HG03025 (cell line): ENCODE measurements around the gene THAP6.
"Not testable (repeated sequence)": the region's sequence is repeated elsewhere in the genome, so short reads cannot be mapped to it uniquely, and the experiment has no call there.

Experiments
- ATAC-seq: cut with Tn5 transposase; IDR thresholded peaks from one replicate; pipeline ENCODE4 v1.9.1; 2021; ENCODE audit warnings: mild to moderate bottlenecking, moderate library complexity; ENCODE audit not compliant: unreplicated experiment, low FRiP score

THAP6 gene

DNA sequence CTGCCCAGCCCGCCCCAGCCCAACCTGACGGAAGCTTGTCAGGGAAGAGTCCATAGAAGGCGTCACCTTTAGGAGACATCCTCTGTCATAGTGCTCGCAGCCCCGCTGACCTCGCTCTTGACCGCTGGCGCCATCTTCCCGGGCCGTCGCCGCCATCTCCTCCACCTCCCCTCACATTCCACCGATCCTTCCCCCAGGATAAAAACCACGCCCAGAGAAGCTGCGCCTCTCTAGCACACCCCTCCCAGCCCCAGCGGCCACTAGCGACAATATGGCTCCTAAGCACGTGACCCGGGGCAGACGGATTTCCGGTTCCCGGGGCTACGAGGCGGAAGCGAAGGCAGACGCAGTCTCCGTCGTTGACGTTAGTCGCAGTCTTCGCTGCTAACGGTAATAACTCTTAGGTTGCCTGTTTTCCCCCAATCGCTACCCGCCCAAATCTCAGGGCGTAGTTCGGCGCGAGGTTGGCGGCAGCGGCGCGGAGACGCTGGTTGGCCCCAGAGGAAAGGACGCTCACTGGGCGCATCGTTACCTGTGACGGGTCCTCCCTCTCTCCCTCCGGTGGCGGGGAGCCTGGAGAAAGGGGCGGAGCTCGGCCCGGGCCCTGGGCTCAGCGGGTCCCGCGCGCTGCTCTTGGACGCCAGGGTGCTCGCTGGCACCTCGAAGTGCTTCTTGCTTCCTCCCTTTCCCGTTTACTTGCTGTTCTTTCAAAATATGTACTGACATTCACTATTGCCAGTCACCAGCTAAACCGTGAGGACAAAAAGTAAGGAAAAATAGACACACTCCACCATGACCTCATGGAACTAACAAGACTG, at the start of gene THAP6, which contains the start of gene RCHY1:
Gene THAP6, plus strand, starts transcription at position 343 of the 818 bp plus-strand sequence. CDS start 980 bp downstream, outside the sequence.
Gene RCHY1, minus strand, starts transcription at position 273 of the 818 bp plus-strand sequence. Its CDS starts 117 bp downstream, at position 156.
- ATAC-seq, result peak; percentile 94

DNA sequence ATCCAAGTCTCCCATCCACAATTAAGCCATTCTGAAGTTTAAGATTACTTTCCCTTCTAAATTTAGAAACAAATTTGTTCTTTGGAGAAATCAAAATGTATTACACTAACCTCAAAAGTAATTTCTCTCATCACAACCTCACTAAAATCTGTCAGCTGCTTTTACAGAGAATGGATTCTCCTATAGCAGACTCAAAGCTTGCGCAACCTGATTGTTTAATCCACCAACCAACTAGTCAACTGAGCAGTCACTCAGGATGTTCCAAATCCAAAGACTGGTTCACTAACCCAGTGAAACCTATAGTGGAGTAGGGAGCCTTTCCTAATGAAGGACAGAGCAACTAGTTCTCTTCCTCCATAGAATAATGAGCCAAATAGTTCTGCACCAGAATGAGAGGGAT, 44.4 kb upstream of the THAP6 start:
- ATAC-seq, result no peak

GRCh38 chr4:75470738-75471137, 43.5 kb upstream of the THAP6 start:
- no peak for ATAC-seq

DNA sequence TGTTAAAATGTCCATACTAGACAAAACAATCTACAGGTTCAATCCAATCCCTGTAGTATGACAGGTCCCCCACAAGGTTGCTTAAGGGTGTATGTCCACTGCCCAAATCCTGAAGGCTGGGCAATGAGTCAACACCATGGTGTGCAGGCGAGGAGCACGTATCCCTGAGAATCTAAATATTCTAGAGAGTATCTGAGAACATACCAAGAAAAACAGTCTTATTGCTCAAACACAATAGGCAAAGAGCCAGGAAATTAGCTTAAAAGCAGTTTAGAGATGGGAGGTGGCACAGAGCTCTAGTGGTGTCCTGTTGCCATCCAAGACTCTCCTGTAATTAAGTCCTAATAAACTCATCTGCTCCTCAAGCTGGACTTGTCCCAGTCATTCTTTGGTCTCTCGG, 37.1 kb upstream of the THAP6 start:
- ATAC-seq, result no peak

DNA sequence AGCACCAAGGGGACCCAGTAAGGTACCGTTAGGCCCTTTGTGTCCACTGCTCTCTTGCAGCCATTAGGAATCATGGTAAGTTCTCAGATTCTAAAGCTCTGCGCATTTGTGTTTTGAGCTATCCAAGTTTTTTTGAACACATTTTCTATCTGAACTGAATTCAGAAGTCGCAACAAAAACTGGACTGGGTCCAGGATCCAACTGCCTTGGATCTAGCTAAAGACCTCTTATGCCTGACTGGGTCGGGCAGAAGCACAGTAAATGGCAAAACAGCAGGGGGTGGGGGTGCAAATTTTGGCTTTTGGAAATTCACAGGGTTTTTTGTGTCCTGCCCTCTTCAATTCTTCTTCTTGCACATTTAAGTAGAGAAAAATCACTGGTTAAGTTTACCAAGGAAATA, 30.1 kb upstream of the THAP6 start:
- no peak for ATAC-seq

GRCh38 chr4:75490155-75490554, 24.1 kb upstream of the THAP6 start:
- no peak for ATAC-seq

DNA sequence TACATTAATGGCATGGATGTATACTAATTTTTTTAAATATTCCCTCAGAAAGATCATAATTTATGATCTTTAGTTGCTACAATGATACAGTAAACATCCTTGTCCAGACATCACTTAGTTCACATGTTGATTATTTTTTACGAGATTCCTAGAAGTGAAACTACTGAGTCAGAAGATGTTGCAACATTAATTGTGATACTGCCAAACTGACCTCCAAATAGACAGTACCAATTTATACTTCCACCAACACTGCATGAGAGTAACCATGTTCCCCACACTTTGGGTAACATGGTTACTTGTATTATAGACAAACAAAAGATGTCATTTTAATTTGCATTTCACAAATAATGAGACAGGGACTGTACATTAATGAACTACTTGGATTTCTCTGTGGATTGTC, 19.7 kb upstream of the THAP6 start:
- no peak for ATAC-seq

GRCh38 chr4:75495476-75495875, 18.8 kb upstream of the THAP6 start:
- ATAC-seq, result no peak

GRCh38 chr4:75496406-75496805, 17.9 kb upstream of the THAP6 start:
- no peak for ATAC-seq

DNA sequence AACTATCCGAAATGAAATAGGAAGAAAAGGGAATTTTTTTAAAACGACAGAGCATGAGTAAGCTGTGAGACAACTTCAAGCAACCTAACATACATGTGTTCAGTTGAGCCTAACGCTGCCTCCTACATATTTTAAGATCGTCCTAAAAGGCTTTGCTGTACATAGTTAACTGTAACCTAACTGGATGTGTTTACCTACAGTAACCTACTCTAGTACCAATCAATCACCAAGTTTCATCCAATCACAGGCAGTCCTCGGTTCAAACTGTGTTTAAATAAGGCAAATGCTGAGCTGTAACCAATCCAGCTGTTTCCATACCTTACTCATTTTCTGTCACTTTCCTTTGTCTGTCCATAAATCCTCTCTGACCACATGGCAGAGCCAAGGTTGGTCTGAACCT, 17.1 kb upstream of the THAP6 start:
- no peak for ATAC-seq

DNA sequence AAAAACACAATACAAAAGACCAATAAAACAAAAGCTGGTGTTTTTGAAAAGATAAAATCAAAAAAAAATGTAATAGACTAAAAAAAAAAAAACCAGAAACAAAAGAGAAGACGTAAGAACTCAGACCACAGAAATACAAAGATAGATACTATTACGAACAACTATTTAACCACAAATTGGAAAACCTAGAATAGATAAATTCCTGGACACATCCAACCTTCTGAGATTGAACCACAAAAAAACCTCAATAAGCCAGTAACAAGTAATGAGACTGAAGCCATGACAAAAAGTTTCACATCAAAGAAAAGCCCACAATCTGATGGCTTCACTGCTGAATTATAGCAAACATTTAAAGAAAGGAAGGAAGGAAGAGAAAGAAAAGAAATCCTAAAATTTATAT, 16.2 kb upstream of the THAP6 start:
- ATAC-seq, result no peak

GRCh38 chr4:75499900-75500299, 14.4 kb upstream of the THAP6 start:
- no peak for ATAC-seq

- ATAC-seq, result no peak
Measured at GRCh38 chr4:75502671-75503070, 11.6 kb upstream of the THAP6 start.

DNA sequence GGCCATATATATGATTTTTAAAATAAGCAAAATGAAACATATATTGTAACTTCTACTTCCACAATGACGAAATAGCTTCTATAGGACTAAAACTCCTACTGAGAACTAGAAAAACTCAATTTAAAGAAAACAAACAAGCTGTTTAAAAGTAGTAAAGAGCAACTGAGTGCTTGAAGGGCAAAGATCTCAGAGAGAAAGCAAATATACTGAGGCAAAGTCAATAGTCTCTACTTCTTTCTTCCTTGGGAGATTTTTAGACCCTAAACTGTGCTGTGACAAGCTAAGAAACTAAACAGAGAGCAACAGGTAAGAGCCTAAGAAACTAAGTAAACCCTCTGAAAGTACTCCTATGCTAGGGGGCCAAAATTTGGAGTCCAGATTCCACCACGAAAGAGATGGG, 8.6 kb upstream of the THAP6 start:
- ATAC-seq, result no peak

DNA sequence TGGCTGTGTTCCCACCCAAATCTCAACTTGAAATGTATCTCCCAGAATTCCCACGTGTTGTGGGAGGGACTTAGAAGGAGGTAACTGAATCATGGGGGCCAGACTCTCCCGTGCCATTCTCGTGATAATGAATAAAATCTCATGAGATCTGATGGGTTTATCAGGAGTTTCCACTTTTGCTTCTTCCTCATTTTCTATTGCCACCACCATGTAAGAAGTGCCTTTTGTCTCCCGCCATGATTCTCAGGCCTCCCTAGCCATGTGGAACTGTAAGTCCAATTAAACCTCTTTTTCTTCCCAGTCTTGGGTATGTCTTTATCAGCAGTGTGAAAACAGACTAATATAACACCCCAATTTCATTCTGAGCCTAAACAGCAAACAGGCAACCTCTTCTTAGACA, 4.7 kb upstream of the THAP6 start:
- not testable (repeated sequence) for ATAC-seq

DNA sequence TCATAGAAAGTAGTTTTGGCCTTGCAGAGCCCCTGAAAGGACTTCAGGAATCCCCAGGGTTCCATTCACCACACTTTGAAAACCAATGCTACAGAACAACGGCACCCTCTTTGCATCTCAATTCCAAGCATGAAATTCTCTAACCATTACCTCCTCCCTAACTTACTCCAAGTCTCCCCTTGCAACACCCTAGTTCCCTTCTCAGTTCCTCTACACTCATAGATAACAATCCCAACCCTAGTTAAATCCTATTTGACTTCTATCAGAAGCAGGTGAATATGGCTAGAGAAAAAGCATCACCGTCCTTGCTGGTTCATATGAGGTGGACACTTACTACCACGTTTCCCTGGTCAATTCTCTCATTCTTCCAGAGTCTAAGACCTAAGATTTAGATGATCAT, 2.4 kb upstream of the THAP6 start:
- no peak for ATAC-seq

- no peak for ATAC-seq
Measured at GRCh38 chr4:75512386-75513211, 1.7 kb upstream of the THAP6 start.

- ATAC-seq, result no peak
Measured at GRCh38 chr4:75513526-75514130, 645 bp upstream of the THAP6 start.

- ATAC-seq, result peak; percentile 2
Measured at GRCh38 chr4:75514949-75515612, 808 bp downstream of the THAP6 start.

DNA sequence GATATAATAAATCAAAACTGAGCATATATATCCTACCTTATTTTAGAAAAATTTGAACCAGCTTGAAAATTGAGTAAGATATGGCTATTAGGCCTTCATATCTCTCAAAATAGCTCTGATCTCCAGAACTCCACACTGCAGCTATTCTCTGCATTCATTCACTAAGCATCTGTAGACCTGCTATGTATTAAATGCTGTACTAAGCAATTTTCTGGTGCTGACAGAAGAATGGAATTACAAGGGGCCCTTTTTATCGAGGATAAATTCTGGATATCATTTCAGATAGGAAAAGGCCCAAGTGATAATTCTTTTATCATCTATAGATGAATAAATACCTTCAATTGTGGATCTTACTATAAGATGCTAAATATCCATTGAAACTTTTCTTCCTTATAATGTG, 1.9 kb downstream of the THAP6 start:
- no peak for ATAC-seq

DNA sequence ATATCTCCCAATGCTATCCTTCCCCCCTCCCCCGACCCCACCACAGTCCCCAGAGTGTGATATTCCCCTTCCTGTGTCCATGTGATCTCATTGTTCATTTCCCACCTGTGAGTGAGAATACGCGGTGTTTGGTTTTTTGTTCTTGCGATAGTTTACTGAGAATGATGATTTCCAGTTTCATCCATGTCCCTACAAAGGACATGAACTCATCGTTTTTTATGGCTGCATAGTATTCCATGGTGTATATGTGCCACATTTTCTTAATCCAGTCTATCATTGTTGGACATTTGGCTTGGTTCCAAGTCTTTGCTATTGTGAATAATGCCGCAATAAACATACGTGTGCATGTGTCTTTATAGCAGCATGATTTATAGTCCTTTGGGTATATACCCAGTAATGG, 5.2 kb downstream of the THAP6 start:
- not testable (repeated sequence) for ATAC-seq
